GM23248 (cell line): ENCODE data around the gene AURKB. TPM values are rescaled to one million over a fixed set of nuclear protein-coding genes. Genes with fewer than 3 reads are reported as not detected.
A peak's percentile ranks its signal among the peaks of the same experiment; 100 is the strongest.

ENCODE experiments used
- DNase-seq: peaks from one replicate; pipeline ENCODE4 v3.0.0-alpha.2; 2015
- H2AFZ ChIP-seq: fragments of 200-600 bp; sonication (generic); 2 replicates; pipeline ENCODE4 v1.6.1; 2016; ENCODE audit warnings: antibody characterized with exemption
- H3F3A ChIP-seq: fragments of 200-600 bp; sonication (generic); 2 replicates; pipeline ENCODE4 v1.6.1; 2016; ENCODE audit warnings: mild to moderate bottlenecking, antibody characterized with exemption, mixed run types; ENCODE audit not compliant: insufficient read depth
- H3K27ac ChIP-seq: fragments of 200-600 bp; sonication (generic); 2 replicates; pipeline ENCODE4 v1.5.1; 2016; ENCODE audit warnings: mild to moderate bottlenecking
- H3K27me3 ChIP-seq: fragments of 200-600 bp; sonication (generic); replicated peaks from 2 replicates; pipeline ENCODE4 v1.6.1; 2016; ENCODE audit warnings: mild to moderate bottlenecking; ENCODE audit not compliant: insufficient read depth
- H3K36me3 ChIP-seq: fragments of 200-600 bp; sonication (generic); 2 replicates; pipeline ENCODE4 v1.6.1; 2016; ENCODE audit warnings: low read depth, mild to moderate bottlenecking
- H3K4me1 ChIP-seq: fragments of 200-600 bp; sonication (generic); 2 replicates; pipeline ENCODE4 v1.6.1; 2016; ENCODE audit warnings: mild to moderate bottlenecking; ENCODE audit not compliant: insufficient read depth
- H3K4me2 ChIP-seq: fragments of 200-600 bp; sonication (generic); one replicate; pipeline ENCODE4 v1.6.1; 2016; ENCODE audit warnings: mild to moderate bottlenecking; ENCODE audit not compliant: unreplicated experiment
- H3K4me3 ChIP-seq: fragments of 200-600 bp; sonication (generic); 2 replicates; pipeline ENCODE4 v1.5.1; 2016; ENCODE audit warnings: mild to moderate bottlenecking
- H3K79me2 ChIP-seq: fragments of 200-600 bp; sonication (generic); 2 replicates; pipeline ENCODE4 v1.6.1; 2016; ENCODE audit warnings: mild to moderate bottlenecking; ENCODE audit not compliant: insufficient read depth
- H3K9ac ChIP-seq: fragments of 200-600 bp; sonication (generic); 2 replicates; pipeline ENCODE4 v1.6.1; 2016; ENCODE audit warnings: mild to moderate bottlenecking
- H3K9me2 ChIP-seq: fragments of 200-600 bp; sonication (generic); 2 replicates; pipeline ENCODE4 v1.6.1; 2016; ENCODE audit warnings: mixed run types, mild to moderate bottlenecking, moderate library complexity; ENCODE audit not compliant: insufficient read depth
- H3K9me3 ChIP-seq: fragments of 200-600 bp; sonication (generic); one replicate; pipeline ENCODE4 v1.6.1; 2017; ENCODE audit warnings: low read depth
- H4K20me1 ChIP-seq: fragments of 200-600 bp; sonication (generic); 2 replicates; pipeline ENCODE4 v1.6.0; 2016; ENCODE audit not compliant: insufficient read depth
- EZH2 ChIP-seq: fragments of 200-600 bp; sonication (generic); IDR thresholded peaks from 2 replicates; pipeline ENCODE4 v1.6.1; 2018; ENCODE audit warnings: antibody characterized with exemption, mild to moderate bottlenecking; ENCODE audit not compliant: insufficient read depth, poor library complexity, severe bottlenecking
- EZH2phosphoT487 ChIP-seq: fragments of 200-600 bp; sonication (generic); IDR thresholded peaks from 2 replicates; pipeline ENCODE4 v1.6.1; 2018; ENCODE audit warnings: antibody characterized with exemption, moderate library complexity, mild to moderate bottlenecking, low read depth; ENCODE audit not compliant: insufficient read depth
- WGBS, 2 experiments: methylation state at CpG; one replicate each; pipeline ENCODE4 v1.1.6; 2015 to 2017; ENCODE audit warnings: low lambda C conversion rate in 2 of 2, low coverage in 1 of 2; ENCODE audit errors: missing lambda C conversion rate in 2 of 2; 5-methylcytosine and 5-hydroxymethylcytosine counted together
- in situ Hi-C: fragments of 300-500 bp; cut with MboI; formaldehyde crosslinking; loops from 2 replicates; pipeline ENCODE4 v1.15.0; 2020
- polyA plus RNA-seq: library from polyadenylated mRNA; unstranded; fragments of >200 nt; fragmentation: Nextera tagmentation; extraction: Ambion mirVana; gene quantifications from 2 replicates; pipeline ENCODE4 v1.2.1, GENCODE V29; 2016
- total RNA-seq: library from RNA; depleted of rRNA; stranded (reverse); fragments of >200 nt; shearing (Covaris generic); gene quantifications from 2 replicates; pipeline ENCODE4 v1.2.3, GENCODE V29; 2014

The AURKB gene
- total and polyA plus RNA-seq, 2 experiments from 2014 or later = 18.4 to 24.1 TPM

DNA sequence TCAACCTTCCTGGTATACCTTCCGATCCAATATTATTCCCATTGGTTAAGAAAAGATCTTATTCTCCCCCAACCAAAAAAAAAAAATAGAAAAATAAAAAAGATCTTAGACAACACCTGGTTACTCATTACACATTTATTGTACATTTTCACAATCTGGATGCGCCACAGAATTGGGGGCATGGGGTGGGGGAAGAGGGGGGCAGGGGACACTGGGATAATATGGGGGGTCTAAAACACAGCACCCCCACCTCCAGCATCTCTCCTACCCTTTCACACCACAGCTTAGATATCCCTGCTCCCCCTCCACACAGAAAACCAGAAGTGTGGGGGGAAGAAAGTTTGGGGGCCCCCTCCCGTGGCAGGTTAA lies 51.4 kb downstream of the AURKB start:
- Histone ChIP-seq H3K9me3 (no peaks in the 10 kb centered on the region), H4K20me1 (no peaks in the 10 kb centered on the region), H2AFZ (no peak overlapping the region), H3K4me1 (peaks cover 40% of the 10 kb centered on the region), H3K27ac (no peak overlapping the region), H3K9me2 (no peaks in the 10 kb centered on the region), H3K79me2 (peaks cover 36% of the 10 kb centered on the region), H3K9ac (no peak overlapping the region), H3F3A (peaks cover 27% of the 10 kb centered on the region), H3K4me3 (no peak overlapping the region), H3K4me2 (no peak overlapping the region), H3K27me3 (no peaks in the 10 kb centered on the region), H3K36me3 (no peaks in the 10 kb centered on the region)
- TF ChIP-seq EZH2phosphoT487 = no peak
- in situ Hi-C loops = no loop called here
- DNase-seq = no peak
- 48 to 60% methylated on average over 3 of the region's 3 CpGs for WGBS, 2 experiments

GRCh38 chr17:8158267-8159031 lies 51.9 kb downstream of the AURKB start:
- H3K9me2 ChIP-seq = no peaks in the 10 kb centered on the region
- H3K36me3 ChIP-seq = no peaks in the 10 kb centered on the region
- H3K4me3 ChIP-seq = no peak overlapping the region
- WGBS, 2 experiments = 48 to 53% methylated on average over 20 of the region's 20 CpGs
- no peaks in the 10 kb centered on the region for H3K9me3 ChIP-seq
- peak overlapping the region; percentile 64 for H3K9ac ChIP-seq
- H3K27ac ChIP-seq = peak overlapping the region; percentile 99
- in situ Hi-C loops = no loop called here
- peaks cover 24% of the 10 kb centered on the region for H3F3A ChIP-seq
- no peaks in the 10 kb centered on the region for H4K20me1 ChIP-seq
- no peak overlapping the region for H2AFZ ChIP-seq
- H3K4me1 ChIP-seq = peaks cover 38% of the 10 kb centered on the region
- H3K4me2 ChIP-seq = no peak overlapping the region
- peak; percentile 92 for DNase-seq
- no peaks in the 10 kb centered on the region for H3K27me3 ChIP-seq
- TF ChIP-seq EZH2phosphoT487 (no peak), EZH2 (no peak)
- peaks cover 36% of the 10 kb centered on the region for H3K79me2 ChIP-seq

DNA sequence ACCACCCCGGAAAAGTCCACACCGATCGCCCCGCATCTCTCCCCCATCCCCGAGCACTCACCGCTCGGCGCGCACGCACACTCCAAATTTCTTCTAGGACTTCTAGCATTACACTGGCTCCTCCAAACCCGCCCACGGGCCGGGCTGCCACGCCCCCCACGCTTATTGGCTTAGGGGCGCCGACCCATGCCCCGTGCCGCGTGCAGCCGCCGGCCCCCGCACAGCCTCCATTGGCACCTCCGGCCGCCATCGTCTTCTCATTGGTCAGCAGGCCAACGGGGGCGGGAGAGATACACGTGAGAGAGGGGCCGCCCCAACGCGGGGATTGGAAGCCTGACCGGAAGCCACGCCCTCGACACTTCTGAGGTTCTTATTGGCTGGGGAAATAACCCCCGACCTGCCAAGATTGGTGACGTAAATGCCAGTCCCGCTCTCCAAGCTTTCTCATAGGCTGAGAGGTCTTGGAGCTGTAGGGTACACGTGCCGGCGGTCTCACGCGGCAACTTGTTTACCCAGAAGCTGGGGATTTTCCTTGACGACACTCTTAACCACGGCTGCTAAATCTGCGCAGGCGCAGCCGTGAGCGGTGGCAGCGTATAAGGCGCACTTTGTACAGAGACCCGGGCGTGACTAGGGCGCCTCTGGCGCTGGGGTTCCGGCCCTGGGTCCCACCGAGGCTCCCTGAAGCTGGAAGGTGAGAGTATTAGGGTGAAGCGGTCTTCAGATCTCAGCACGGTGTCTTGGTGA lies 54.0 kb downstream of the AURKB start:
- peak overlapping the region; percentile 100 for H3K27ac ChIP-seq
- peak; percentile 100 for DNase-seq
- H4K20me1 ChIP-seq = no peaks in the 10 kb centered on the region
- peaks cover 30% of the 10 kb centered on the region for H3F3A ChIP-seq
- no peak overlapping the region for H2AFZ ChIP-seq
- TF ChIP-seq EZH2 (no peak), EZH2phosphoT487 (no peak)
- peak overlapping the region; percentile 99 for H3K9ac ChIP-seq
- peaks cover 24% of the 10 kb centered on the region for H3K79me2 ChIP-seq
- in situ Hi-C loops = no loop called here
- H3K4me2 ChIP-seq = peak overlapping the region; percentile 84
- no peaks in the 10 kb centered on the region for H3K9me2 ChIP-seq
- H3K9me3 ChIP-seq = no peaks in the 10 kb centered on the region
- no peaks in the 10 kb centered on the region for H3K27me3 ChIP-seq
- H3K4me1 ChIP-seq = peaks cover 40% of the 10 kb centered on the region
- H3K36me3 ChIP-seq = no peaks in the 10 kb centered on the region
- peak overlapping the region; percentile 79 for H3K4me3 ChIP-seq
- 0% methylated on average over 55 to 59 of the region's 59 CpGs for WGBS, 2 experiments

DNA sequence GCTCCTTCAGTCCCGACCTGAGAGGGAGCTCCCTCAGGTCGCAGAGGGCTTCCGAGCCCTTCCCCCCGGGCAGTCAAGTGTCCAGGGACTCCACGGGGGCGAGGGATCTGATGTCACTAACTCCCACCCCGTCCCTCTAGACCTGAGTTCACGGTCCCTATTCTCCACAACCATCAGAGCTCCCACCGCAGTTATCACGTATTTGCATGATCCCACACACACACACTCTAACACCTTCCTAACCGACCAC lies 54.5 kb downstream of the AURKB start:
- Histone ChIP-seq H3K27ac (peak overlapping the region; percentile 100), H3K4me2 (peak overlapping the region; percentile 84), H4K20me1 (no peaks in the 10 kb centered on the region), H3K27me3 (no peaks in the 10 kb centered on the region), H3F3A (peaks cover 27% of the 10 kb centered on the region), H3K79me2 (peaks cover 20% of the 10 kb centered on the region), H3K9me3 (no peaks in the 10 kb centered on the region), H3K4me1 (peaks cover 37% of the 10 kb centered on the region), H3K36me3 (no peaks in the 10 kb centered on the region), H3K9me2 (no peaks in the 10 kb centered on the region), H2AFZ (no peak overlapping the region), H3K4me3 (peak overlapping the region; percentile 79), H3K9ac (peak overlapping the region; percentile 99)
- WGBS, 2 experiments = 0 to 1% methylated on average over 10 to 11 of the region's 11 CpGs
- no peak for DNase-seq
- TF ChIP-seq EZH2 (no peak), EZH2phosphoT487 (no peak)
- in situ Hi-C loops = no loop called here
